Stimulated activated CD8-positive, alpha-beta memory T cell treated with anti-CD3 and anti-CD28 coated beads, Interleukin-12 subunit alpha, Interleukin-12 subunit beta, amount 100 ng/mL, for 1 hour (primary cell): ENCODE results near the gene CBL.
"Not testable (repeated sequence)": the region's sequence is repeated elsewhere in the genome, so short reads cannot be mapped to it uniquely, and the experiment has no call there.

ENCODE experiments used
- DNase-seq: peaks from one replicate; pipeline ENCODE4 v3.0.0-alpha.2; 2020; ENCODE audit warnings: low read depth

The CBL gene

GRCh38 chr11:119185981-119186634 lies 20.0 kb upstream of the CBL start:
- DNase-seq = no peak

GRCh38 chr11:119187123-119187892 lies 18.8 kb upstream of the CBL start:
- no peak for DNase-seq

- no peak for DNase-seq
Observed at GRCh38 chr11:119188067-119188466, 18.1 kb upstream of the CBL start.

- DNase-seq = no peak
Observed at GRCh38 chr11:119188887-119189286, 17.3 kb upstream of the CBL start.

- DNase-seq = no peak
Observed at GRCh38 chr11:119189393-119189792, 16.7 kb upstream of the CBL start.

- DNase-seq = no peak
Observed at GRCh38 chr11:119190531-119190930, 15.6 kb upstream of the CBL start.

- DNase-seq = not testable (repeated sequence)
Observed at GRCh38 chr11:119191265-119191664, 14.9 kb upstream of the CBL start.

- no peak for DNase-seq
Observed at GRCh38 chr11:119192111-119192510, 14.0 kb upstream of the CBL start.

- DNase-seq = no peak
Observed at GRCh38 chr11:119193001-119193400, 13.1 kb upstream of the CBL start.

GRCh38 chr11:119193626-119194025 lies 12.5 kb upstream of the CBL start:
- DNase-seq = no peak

GRCh38 chr11:119194811-119195440 lies 11.2 kb upstream of the CBL start:
- no peak for DNase-seq

- no peak for DNase-seq
Observed at GRCh38 chr11:119195680-119196079, 10.5 kb upstream of the CBL start.

GRCh38 chr11:119196833-119197483 lies 9.2 kb upstream of the CBL start:
- peak; percentile 64 for DNase-seq

GRCh38 chr11:119198925-119199324 lies 7.2 kb upstream of the CBL start:
- no peak for DNase-seq

GRCh38 chr11:119201236-119201635 lies 4.9 kb upstream of the CBL start:
- not testable (repeated sequence) for DNase-seq

- no peak for DNase-seq
Observed at GRCh38 chr11:119202554-119202953, 3.6 kb upstream of the CBL start.

- no peak for DNase-seq
Observed at GRCh38 chr11:119204066-119204465, 2.1 kb upstream of the CBL start.

- no peak for DNase-seq
Observed at GRCh38 chr11:119205080-119205479, 1.1 kb upstream of the CBL start.

GRCh38 chr11:119206511-119207414 lies 624 bp downstream of the CBL start:
- peak; percentile 8 for DNase-seq

GRCh38 chr11:119207415-119207960 lies 1.3 kb downstream of the CBL start:
- DNase-seq = no peak

GRCh38 chr11:119209186-119209585 lies 3.0 kb downstream of the CBL start:
- DNase-seq = no peak
